T-helper 17 cell (primary cell): ENCODE data around the gene ADIPOQ. TPM values are rescaled to one million over a fixed set of nuclear protein-coding genes. Genes with fewer than 3 reads are reported as not detected.
"Not testable (repeated sequence)": the region's sequence is repeated elsewhere in the genome, so short reads cannot be mapped to it uniquely, and the experiment has no call there.

Experiments used
- ATAC-seq: fragments of 150-1000 bp; cut with Tn5 transposase; 2 replicates; pipeline ENCODE4 v1.10.0; 2021; ENCODE audit warnings: mild to moderate bottlenecking, moderate library complexity
- DNase-seq, 3 donors: peaks; one replicate each; pipeline versions ENCODE4 v3.0.0 to v3.0.0-alpha.2; 2020 to 2021
- H3K9me3 ChIP-seq: one replicate; pipeline ENCODE4 v1.7.0; 2013; ENCODE audit warnings: low read length, mild to moderate bottlenecking; ENCODE audit not compliant: control insufficient read depth, poor library complexity, severe bottlenecking
- H3K27ac Mint-ChIP-seq: one replicate; pipeline ENCODE4 v1.8.0; 2022; ENCODE audit warnings: mild to moderate bottlenecking, moderate library complexity, mixed read lengths
- H3K27me3 Mint-ChIP-seq: one replicate; pipeline ENCODE4 v1.8.0; 2022; ENCODE audit warnings: mixed read lengths
- H3K36me3 Mint-ChIP-seq: one replicate; pipeline ENCODE4 v1.8.0; 2022; ENCODE audit warnings: low read depth, mixed read lengths
- H3K4me1 Mint-ChIP-seq: one replicate; pipeline ENCODE4 v1.8.0; 2022; ENCODE audit warnings: mild to moderate bottlenecking, mixed read lengths
- H3K4me3 Mint-ChIP-seq: one replicate; pipeline ENCODE4 v1.8.0; 2022; ENCODE audit warnings: mild to moderate bottlenecking, moderate library complexity, mixed read lengths
- total RNA-seq, 4 donors: library from RNA in 2 of 4; stranded (reverse) in 2 of 4; gene quantifications; one replicate each; pipeline ENCODE4 v1.2.3 and lab custom pipeline; 2022 to 2026

ADIPOQ gene
- total RNA-seq, 2 donors from 2014 or later = not detected

DNA sequence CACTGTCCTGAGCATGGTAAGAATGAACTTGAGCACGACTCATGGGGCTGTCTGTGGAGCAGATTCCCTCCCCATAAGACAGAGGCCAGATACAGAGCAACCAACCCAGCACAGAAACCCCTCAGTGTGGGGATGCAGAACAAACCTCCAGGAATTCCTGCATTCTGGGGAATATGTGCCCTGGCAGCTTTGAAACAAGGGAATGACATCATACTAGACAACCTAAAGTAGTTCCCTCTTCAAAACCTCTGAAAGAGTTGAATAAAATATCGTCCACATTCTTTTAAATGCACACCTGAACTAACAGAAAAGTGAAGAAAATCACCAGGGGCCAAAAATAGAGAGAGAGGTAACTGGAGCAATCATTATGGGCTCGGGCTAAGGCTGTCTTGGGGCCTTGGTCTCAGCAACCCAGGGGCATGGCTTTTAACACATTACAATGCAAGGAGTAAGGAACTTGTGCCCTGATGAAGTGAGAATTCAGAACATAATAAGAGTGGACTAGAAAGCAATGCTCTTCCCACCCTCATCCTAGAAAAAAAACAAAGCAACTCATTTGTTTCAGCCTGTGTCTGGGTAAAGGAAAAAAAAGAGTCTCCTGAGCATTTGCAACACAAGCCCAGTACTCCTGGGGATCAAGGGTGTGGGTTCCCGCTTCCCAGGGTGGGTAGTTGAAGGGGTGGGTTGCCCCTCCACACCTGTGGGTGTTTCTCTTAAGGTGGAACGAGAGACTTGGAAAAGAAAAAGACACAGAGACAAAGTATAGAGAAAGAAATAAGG is 43.9 kb downstream of the ADIPOQ start:
- Mint-ChIP-seq H3K4me1 (peaks cover 17% of the 10 kb centered on the region), H3K4me3 (no peak overlapping the region), H3K36me3 (no peaks in the 10 kb centered on the region), H3K27ac (no peak overlapping the region), H3K27me3 (no peaks in the 10 kb centered on the region)
- DNase-seq (no peak), ATAC-seq (no peak)
- H3K9me3 ChIP-seq = no peaks in the 10 kb centered on the region

DNA sequence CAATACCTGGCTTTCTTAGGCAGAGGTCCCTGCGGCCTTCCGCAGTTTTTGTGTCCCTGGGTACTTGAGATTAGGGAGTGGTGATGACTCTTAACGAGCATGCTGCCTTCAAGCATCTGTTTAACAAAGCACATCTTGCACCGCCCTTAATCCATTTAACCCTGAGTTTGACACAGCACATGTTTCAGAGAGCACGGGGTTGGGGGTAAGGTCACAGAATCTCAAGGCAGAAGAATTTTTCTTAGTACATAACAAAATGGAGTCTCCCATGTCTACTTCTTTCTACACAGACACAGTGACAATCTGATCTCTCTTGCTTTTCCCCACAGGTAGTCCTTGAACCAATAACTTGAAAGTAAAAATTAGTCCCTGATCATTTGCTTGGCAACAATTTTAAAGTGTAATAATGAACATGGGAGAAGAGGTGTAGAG is 45.0 kb downstream of the ADIPOQ start:
- H3K27ac Mint-ChIP-seq, ATAC-seq, H3K4me3 Mint-ChIP-seq, H3K27me3 Mint-ChIP-seq, H3K36me3 Mint-ChIP-seq, H3K9me3 ChIP-seq, DNase-seq: not testable (repeated sequence)
- H3K4me1 Mint-ChIP-seq = peaks cover 11% of the 10 kb centered on the region

DNA sequence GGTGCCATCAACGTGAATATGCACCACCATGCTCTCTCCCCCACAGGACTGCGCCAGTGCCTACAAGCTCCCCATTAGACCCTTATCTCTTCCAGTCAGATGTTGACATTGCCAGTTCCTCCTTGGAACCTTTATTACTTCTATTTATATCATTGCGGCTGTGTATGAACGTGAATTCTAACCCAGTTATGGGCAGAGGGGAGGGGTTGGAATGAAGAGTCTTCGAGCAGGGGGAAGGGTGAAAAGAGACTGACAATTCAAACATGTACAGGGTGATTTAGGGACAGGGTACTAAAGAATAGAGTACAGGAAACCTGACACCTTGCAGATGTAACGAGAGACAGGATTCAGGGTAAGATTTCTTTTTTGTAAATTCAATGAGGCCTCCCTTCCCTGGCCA is 46.1 kb downstream of the ADIPOQ start:
- H3K36me3 Mint-ChIP-seq = no peaks in the 10 kb centered on the region
- no peaks in the 10 kb centered on the region for H3K9me3 ChIP-seq

DNA sequence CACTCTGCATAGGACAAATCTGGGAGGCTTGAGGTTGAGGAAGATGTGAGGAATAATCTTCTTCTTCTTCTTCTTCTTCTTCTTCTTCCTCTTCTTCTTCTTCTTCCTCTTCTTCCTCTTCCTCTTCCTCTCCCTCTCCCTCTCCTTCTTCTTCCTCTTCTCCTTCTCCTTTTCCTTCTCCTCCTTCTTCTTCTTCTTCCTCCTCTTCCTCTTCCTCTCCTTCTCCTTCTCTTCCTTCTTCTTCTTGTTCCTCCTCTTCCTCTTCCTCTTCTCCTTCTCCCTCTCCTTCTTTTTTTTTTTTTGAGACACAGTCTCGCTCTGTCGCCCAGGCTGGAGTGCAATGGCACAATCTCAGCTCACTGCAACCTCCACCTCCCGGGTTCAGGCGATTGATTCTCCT is 47.2 kb downstream of the ADIPOQ start:
- H3K36me3 Mint-ChIP-seq, H3K27ac Mint-ChIP-seq, H3K27me3 Mint-ChIP-seq, ATAC-seq, DNase-seq, H3K4me1 Mint-ChIP-seq, H3K4me3 Mint-ChIP-seq, H3K9me3 ChIP-seq: not testable (repeated sequence)

More for the DNA sequence above, 46.1 kb downstream of the ADIPOQ start:
- H3K4me3 Mint-ChIP-seq = no peak overlapping the region
- H3K27me3 Mint-ChIP-seq = no peaks in the 10 kb centered on the region
- peaks cover 6% of the 10 kb centered on the region for H3K4me1 Mint-ChIP-seq
- ATAC-seq = no peak
- no peak overlapping the region for H3K27ac Mint-ChIP-seq
- DNase-seq = no peak

DNA sequence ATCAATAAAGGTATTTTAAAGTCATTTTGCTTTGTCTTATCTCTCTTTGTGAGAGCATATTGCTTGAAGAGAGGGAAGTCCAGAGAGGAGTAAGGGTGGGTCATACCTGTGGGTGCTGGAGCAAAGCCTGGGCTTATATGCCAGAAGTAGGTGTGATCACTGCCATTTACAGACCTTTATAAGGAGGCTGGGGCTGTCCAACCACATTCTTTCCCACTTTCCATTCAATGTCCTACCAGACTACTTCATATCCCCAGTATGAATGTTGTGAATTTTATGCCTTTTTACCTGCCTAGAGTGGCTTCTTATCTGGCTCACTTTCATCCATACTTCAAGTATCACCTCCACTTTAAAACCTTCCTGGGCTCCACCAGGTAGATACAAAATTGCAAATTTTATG is 48.4 kb downstream of the ADIPOQ start:
- Mint-ChIP-seq H3K27me3 (no peaks in the 10 kb centered on the region), H3K27ac (no peak overlapping the region), H3K4me3 (no peak overlapping the region), H3K4me1 (peaks cover 9% of the 10 kb centered on the region), H3K36me3 (no peaks in the 10 kb centered on the region)
- DNase-seq (no peak), ATAC-seq (no peak)
- no peaks in the 10 kb centered on the region for H3K9me3 ChIP-seq

DNA sequence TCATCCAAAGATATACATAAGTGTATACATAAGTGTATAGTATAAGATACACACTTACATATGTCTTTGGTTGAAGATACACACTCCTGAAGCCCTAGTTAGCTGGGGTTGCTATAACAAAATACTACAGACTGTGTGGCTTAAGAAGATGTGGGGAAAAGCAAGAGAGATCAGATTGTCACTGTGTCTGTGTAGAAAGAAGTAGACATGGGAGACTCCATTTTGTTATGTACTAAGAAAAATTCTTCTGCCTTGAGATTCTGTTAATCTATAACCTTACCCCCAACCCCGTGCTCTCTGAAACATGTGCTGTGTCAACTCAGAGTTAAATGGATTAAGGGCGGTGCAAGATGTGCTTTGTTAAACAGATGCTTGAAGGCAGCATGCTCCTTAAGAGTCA is 50.6 kb downstream of the ADIPOQ start:
- H3K27ac Mint-ChIP-seq, H3K27me3 Mint-ChIP-seq, H3K4me3 Mint-ChIP-seq, H3K4me1 Mint-ChIP-seq, H3K36me3 Mint-ChIP-seq, DNase-seq, H3K9me3 ChIP-seq, ATAC-seq: not testable (repeated sequence)

DNA sequence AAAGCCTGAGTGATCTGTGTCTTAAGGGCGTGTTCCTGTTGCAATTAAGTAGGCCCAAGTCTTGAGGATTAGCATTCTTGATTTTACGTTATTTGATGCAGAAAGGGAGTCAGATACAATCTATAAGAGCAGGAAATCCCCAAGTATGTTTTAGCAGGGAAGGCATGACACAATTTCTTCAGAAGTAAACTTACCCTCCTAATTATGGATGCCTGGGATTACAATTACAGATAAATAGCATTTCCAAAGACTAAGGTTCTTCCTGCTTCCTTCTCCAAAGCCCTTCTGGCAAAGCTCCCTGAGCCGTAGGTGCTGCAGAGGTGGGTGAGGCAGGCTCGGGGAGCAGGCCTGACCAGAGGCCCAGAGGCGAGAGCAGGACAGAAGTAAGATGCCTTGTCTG is 52.9 kb downstream of the ADIPOQ start:
- Mint-ChIP-seq H3K4me1 (peaks cover 9% of the 10 kb centered on the region), H3K27ac (no peak overlapping the region), H3K4me3 (no peak overlapping the region), H3K27me3 (no peaks in the 10 kb centered on the region), H3K36me3 (no peaks in the 10 kb centered on the region)
- no peaks in the 10 kb centered on the region for H3K9me3 ChIP-seq
- DNase-seq (no peak), ATAC-seq (no peak)

DNA sequence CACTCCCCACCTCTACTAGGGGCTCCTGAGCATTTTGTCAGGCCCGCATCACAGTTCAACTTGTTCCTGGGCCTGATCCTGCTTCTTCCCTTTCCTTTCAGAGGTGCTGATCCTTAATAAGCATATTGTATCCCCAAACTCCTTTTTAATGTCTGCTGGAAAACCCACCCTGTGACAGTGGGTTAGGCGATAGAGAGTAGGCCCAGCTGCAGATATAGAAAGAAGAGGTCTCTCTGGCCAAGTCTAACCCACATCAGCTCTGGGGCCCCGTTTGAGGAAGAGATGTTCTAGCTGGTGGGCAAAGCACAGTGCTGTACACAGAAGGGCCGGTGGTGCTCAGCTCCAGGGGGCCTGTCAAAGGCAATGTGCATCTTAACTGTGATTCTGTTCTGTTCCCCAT is 53.5 kb downstream of the ADIPOQ start:
- ATAC-seq = no peak
- no peak overlapping the region for H3K27ac Mint-ChIP-seq
- no peaks in the 10 kb centered on the region for H3K27me3 Mint-ChIP-seq
- no peaks in the 10 kb centered on the region for H3K9me3 ChIP-seq
- H3K4me3 Mint-ChIP-seq = no peak overlapping the region
- H3K4me1 Mint-ChIP-seq = peaks cover 12% of the 10 kb centered on the region
- no peak for DNase-seq
- no peaks in the 10 kb centered on the region for H3K36me3 Mint-ChIP-seq

DNA sequence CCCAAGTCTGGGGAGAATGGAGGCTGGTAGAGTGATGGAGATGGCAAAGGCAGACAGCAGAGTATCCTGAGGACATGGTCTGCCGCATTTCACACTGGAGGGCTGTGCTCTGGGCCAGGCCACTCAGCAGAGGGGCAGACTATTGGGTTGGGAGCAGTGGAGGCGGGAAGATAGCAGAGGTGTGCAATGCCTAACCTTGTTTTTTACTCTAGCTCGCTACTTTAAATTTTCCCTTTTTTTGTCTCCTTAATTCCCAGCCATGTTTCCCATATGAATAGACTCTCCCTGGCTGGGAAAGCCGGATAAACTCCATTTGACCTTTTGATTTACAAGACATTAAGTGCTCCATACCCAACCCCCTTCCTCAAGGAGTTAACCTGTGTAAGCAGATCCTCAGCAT is 54.4 kb downstream of the ADIPOQ start:
- DNase-seq = no peak
- no peaks in the 10 kb centered on the region for H3K36me3 Mint-ChIP-seq
- no peaks in the 10 kb centered on the region for H3K9me3 ChIP-seq
- H3K27ac Mint-ChIP-seq = no peak overlapping the region
- no peak overlapping the region for H3K4me3 Mint-ChIP-seq
- no peak for ATAC-seq
- no peaks in the 10 kb centered on the region for H3K27me3 Mint-ChIP-seq
- H3K4me1 Mint-ChIP-seq = peaks cover 16% of the 10 kb centered on the region

DNA sequence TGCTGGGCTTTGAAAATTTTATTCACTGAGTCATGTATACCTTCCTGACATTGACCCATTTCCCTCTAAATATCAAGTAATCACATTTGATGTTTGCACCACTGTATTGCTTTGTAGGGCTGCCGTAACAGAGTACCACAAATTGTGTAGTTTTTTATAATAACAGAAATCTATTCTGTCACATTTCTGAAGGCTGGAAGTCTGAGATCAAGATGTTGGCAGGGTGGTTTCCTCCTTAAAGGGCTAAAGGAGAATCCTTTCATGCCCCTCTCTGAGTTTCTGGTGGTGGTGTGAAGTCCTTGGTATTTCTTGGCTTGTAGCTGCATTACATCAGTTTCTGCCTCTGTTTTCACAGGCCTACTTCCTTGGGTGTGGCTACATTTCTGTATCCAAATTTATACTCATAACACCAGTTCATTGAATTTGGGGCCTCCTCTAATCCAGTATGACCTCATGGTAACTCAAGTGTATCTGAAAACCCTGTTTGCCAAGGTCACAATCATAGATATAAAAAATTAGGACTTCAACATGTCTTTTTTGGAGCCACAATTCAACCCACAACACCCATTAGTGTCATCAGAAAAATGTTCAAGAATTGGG is 58.7 kb downstream of the ADIPOQ start:
- H3K27ac Mint-ChIP-seq = peak overlapping the region; percentile 47
- peaks cover 10% of the 10 kb centered on the region for H3K4me1 Mint-ChIP-seq
- H3K4me3 Mint-ChIP-seq = no peak overlapping the region
- ATAC-seq (peak; percentile 44), DNase-seq (no peak)
- peaks cover 6% of the 10 kb centered on the region for H3K36me3 Mint-ChIP-seq
- no peaks in the 10 kb centered on the region for H3K27me3 Mint-ChIP-seq
- no peaks in the 10 kb centered on the region for H3K9me3 ChIP-seq

DNA sequence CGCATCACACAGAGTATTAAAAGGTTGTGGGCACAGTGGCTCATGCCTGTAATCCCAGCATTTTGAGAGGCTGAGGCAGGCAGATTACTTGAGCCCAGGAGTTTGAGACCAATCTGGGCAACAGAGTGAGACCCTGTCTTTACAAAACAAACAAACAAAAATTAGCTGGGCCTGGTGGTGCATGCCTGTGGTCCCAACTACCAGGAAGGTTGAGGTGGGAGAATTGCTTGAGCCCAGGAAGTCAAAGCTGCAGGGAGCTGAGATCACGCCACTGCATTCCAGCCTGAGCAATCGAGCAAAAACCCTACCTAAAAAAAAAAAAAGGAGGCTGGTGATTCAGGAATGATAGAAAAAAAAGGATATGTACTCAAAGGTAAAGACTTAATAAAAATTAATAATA is 59.6 kb downstream of the ADIPOQ start:
- no peak overlapping the region for H3K4me3 Mint-ChIP-seq
- H3K27ac Mint-ChIP-seq = no peak overlapping the region
- peaks cover 10% of the 10 kb centered on the region for H3K4me1 Mint-ChIP-seq
- peaks cover 6% of the 10 kb centered on the region for H3K36me3 Mint-ChIP-seq
- H3K9me3 ChIP-seq = no peaks in the 10 kb centered on the region
- H3K27me3 Mint-ChIP-seq = no peaks in the 10 kb centered on the region
- ATAC-seq (no peak), DNase-seq (no peak)

DNA sequence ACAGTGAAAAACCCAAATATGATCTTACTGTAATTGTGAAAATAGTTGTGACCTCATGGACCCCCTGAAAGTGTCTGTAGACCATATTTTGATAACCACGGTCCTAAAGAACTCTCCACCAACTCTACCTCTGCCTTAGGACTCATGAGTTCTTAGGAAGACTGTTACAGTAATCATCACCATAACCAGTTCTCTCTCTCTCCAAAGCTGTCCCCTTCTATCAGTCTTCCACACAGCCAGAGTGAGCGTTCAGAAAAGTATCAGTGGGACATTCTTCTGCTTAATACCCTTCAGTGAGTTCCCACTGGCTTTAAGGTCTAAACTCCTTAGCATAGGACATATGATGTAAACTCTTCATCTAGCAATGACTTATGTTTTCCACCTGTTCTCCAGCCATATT is 60.2 kb downstream of the ADIPOQ start:
- Mint-ChIP-seq H3K36me3 (peaks cover 6% of the 10 kb centered on the region), H3K4me1 (peaks cover 10% of the 10 kb centered on the region)

DNA sequence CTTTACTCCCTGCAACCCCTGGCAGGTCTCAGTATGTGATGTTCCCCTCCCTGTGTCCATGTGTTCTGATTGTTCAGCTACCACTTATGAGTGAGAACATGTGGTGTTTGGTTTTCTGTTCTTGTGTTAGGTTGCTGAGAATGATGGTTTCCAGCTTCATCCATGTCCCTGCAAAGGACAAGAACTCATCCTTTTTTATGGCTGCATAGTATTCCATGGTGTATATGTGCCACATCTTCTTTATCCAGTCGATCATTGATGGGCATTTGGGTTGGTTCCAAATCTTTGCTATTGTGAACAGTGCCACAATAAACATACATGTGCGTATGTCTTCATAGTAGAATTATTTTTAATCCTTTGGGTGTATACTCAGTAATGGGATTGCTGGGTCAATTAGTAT is 61.2 kb downstream of the ADIPOQ start:
- H3K36me3 Mint-ChIP-seq, ATAC-seq, DNase-seq, H3K27me3 Mint-ChIP-seq, H3K4me3 Mint-ChIP-seq, H3K9me3 ChIP-seq: not testable (repeated sequence)
- Mint-ChIP-seq H3K4me1 (peaks cover 10% of the 10 kb centered on the region), H3K27ac (peak overlapping the region; percentile 0)

More for the DNA sequence above, 60.2 kb downstream of the ADIPOQ start:
- ATAC-seq (no peak), DNase-seq (no peak)
- H3K4me3 Mint-ChIP-seq = no peak overlapping the region
- no peak overlapping the region for H3K27ac Mint-ChIP-seq
- H3K9me3 ChIP-seq = no peaks in the 10 kb centered on the region
- H3K27me3 Mint-ChIP-seq = no peaks in the 10 kb centered on the region

DNA sequence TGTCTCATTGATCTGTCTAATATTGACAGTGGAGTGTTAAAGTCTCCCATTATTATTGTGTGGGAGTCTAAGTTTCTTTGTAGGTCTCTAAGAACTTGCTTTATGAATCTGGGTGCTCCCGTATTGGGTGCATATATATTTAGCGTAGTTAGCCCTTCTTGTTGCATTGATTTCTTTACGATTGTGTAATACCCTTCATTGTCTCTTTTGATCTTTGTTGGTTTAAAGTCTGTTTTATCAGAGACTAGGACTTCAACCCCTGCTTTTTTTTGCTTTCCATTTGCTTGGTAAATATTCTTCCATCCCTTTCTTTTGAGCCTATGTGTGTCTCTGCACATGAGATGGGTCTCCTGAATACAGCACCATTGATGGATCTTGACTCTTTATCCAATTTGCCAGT is 64.6 kb downstream of the ADIPOQ start:
- H3K4me1 Mint-ChIP-seq, H3K27me3 Mint-ChIP-seq, H3K9me3 ChIP-seq, DNase-seq, ATAC-seq, H3K4me3 Mint-ChIP-seq, H3K27ac Mint-ChIP-seq, H3K36me3 Mint-ChIP-seq: not testable (repeated sequence)
